ENCODE measurements around the gene TEAD2.
A peak's percentile ranks its signal among the peaks of the same experiment; 100 is the strongest.
"Not testable (repeated sequence)": the region's sequence is repeated elsewhere in the genome, so short reads cannot be mapped to it uniquely, and the experiment has no call there.

TEAD2 gene

GRCh38 chr19:49328741-49329140, 33.5 kb downstream of the TEAD2 start:
- DNase-seq: no peak

- peak; percentile 66 for DNase-seq
Observed at GRCh38 chr19:49327878-49328544, 34.2 kb downstream of the TEAD2 start.

DNA sequence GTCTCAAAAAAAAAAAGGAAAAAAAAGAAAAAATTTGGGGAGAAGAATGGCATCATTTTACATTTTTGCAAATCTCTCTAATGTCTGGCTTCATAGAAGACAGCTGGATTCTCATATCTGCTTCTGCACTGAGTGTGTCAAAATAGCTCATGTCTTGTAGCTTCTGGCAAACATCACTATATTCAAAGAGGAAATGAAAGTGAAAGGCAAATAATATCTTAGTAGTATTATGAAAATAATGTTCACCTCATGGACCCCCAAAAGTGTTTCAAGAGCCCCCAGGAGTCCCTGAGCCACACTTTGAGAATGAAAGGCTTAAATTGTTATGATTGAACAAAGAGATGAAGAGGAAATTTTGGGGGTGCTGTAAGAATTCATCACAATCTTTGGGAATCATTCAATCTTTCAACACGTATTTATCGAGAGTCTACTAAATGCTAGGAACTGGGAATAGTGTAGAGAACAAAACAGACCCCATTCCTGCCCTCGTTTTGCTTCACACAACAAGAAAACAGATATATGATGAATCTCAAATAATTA, 36.0 kb downstream of the TEAD2 start:
- DNase-seq: no peak

GRCh38 chr19:49325756-49326155, 36.5 kb downstream of the TEAD2 start:
- DNase-seq: not testable (repeated sequence)

DNA sequence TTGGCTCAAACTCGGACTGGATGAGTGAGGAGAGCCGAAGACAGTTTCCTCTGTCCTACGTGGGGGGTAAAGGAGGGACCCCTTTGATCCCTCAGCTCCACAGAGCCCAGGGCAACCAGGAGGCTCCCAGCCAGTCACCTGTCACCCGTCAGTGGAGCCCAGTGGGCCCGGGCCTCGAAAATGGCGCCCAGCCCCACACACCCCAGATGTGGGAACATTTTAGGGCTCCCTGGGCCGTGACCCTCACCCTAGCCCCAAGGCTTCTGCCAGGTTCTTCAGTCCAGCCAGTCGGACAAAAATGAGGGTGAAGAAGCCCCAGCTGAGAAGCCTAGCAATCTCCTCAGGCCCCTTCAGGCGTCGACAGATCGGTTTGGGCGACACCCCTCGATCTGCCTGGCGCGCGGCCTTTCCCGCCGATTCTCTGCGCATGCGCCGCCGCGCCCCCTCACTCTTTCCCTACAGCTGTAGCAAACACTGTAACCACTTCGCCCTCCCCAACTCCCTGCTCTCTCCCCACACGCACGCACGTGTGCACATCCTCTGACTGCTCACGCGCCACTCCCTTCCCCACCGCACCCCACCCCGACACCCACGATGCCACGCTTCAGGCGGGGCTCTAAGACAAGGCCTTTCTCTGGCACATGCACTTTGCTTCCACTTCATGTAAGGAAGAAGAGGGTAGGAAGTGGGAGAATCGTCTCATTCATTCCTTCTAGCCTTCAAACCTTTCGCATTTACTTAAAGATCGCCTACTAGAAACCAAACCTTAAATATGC, 37.2 kb downstream of the TEAD2 start, which contains the start of gene SLC6A16:
TSS of gene SLC6A16 (minus strand) at position 391 of the 776 bp plus-strand sequence. CDS start 13,844 bp downstream, outside the sequence.
- DNase-seq: no peak

DNA sequence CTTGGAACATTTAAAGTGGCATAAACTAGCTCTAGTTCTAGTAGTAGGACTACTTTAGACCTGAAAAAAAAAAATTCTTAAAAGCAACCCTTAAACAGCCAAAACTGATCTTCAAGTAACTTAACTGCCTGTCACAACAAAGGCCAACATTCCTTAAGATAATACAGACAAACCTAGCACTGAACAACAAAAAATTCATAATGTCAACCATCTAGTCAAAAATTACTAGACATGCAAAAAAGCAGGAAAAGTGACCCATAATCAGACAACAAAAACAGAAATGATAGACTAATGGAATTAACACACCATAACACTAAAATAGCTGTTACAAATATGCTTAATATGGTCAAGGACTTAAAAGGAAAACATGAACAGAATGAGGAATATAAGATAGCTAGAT, 43.9 kb downstream of the TEAD2 start:
- DNase-seq: no peak

DNA sequence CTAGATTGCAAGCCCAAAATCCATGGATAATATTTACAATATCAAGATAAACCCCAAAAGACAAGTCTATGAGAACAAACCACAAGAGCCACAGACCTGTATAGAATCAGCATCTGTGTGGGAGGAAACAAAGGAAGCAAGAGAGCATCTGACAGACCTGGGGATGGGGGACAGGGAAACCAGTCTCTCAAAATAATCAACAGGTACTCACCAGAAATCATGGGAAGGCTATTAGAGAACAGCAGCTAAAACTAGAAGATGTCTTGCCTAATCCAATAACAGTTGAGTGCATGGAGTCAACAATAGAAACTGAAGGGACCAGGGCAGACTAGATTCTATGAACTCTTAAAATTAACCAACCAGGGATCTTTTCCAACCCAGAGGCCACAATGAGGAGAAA, 45.9 kb downstream of the TEAD2 start:
- no peak for DNase-seq

GRCh38 chr19:49315111-49315510, 47.1 kb downstream of the TEAD2 start:
- DNase-seq: no peak

DNA sequence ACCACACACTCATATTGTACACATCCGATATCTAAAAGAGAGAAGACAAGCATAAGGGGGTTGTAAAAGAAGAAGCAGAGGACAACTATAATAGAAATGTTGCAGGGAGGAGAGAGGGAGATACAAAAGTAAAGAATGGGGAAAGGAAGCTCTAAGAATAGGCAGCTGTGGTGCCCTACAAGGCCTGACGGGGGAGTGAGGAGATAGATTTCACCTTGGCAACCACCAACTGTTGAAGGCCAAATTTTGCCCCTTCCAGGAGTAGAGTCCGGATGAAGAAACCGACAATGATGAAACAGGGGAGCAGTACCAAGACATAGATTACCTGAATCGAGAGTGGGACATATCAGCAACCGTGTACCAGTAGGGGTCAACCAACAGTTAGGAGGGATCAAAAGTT, 53.1 kb downstream of the TEAD2 start:
- no peak for DNase-seq

DNA sequence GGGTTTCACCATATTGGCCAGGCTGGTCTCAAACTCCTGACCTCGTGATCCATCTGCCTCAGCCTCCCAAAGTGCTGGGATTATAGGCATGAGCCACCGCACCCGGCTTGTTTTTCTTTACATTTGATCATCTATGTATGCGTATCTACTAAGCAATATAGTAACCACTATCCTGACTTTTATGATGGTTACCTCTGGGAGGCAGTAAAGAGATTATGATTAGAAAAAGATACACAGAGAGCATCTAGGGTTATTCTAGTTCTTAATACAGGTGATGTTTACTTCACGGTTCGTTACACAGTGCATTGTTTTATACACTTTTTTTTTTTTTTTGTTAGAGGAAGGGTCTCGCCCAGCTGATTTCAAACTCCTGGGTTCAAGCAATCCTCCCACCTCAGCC, 55.5 kb downstream of the TEAD2 start:
- DNase-seq: peak; percentile 5

DNA sequence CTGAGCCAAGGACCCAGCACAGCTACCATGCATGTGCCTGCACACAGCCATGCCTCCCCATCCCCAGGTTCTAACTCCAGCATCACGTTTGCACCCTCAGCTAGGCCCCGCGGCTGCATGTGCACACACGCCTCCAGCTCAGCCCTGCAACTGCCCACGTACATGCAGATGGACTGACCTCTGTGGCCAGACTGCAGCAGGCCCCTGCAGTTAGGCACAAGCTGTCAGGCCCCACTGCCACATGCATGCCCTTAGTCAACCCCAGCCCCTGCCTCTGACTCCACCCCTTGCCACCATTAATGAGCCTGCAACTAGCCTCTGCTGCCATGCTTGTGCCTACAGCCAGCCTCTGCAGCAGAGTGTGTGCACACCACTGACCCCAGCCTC, 60.4 kb downstream of the TEAD2 start:
- no peak for DNase-seq

GRCh38 chr19:49301165-49301865, 60.9 kb downstream of the TEAD2 start:
- DNase-seq: peak; percentile 77

- DNase-seq: not testable (repeated sequence)
Observed at GRCh38 chr19:49298653-49299052, 63.6 kb downstream of the TEAD2 start.

DNA sequence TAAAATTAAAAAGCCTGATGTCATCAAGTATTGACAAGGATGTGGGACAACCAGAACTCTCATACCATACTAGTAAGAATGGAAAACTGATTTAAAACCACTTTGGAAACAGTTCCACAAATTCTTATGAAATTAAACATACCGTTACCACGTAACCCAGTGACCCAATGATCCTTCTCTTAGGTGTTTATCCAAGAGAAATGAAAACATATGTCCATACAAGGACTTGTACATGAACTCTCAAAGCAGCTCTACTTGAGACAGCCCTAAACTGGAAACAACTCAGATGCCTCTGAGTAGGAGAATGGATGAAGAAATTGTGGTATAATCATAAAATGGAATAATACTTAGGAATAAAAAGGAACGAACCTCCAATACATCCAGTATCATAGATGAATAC, 64.8 kb downstream of the TEAD2 start:
- DNase-seq: no peak

DNA sequence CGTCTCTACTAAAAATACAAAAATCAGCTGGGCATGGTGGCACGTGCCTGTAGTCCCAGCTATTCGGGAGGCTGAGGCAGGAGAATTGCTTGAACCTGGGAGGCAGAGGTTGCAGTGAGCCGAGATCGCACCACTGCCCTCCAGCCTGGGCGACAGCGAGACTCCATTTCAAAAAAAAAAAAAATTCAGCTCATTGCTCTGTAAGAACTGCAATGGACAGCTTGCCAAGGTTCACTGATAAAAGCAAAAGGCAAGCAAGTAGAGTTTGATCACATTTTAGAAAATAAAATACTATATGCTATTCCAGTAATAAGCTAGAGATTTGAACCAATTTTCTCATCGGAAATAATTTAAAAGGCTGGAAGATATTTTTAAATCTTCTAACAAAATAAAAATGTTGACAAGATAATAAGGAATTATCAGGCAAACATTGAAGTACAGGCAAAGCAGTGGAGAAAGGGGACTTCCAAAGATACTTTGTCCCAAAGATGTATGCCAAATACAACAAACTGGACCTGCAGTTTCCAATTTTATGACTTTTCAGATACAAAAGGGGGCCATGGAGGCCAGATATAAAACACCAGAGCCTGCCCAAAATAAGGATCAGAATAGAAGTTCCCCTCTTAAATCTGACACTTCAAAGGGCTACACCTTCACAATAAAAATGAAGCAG, 66.9 kb downstream of the TEAD2 start:
- no peak for DNase-seq

GRCh38 chr19:49294401-49294800, 67.8 kb downstream of the TEAD2 start:
- DNase-seq: no peak
